Hippocampal formation (tissue), 2 donors: ENCODE measurements around the gene RPS27A.
"Not testable (repeated sequence)": the region's sequence is repeated elsewhere in the genome, so short reads cannot be mapped to it uniquely, and the experiment has no call there.

Source experiments
- DNase-seq, 2 donors: peaks; one replicate each; lab custom pipeline; 2025; lab: John Stamatoyannopoulos, UW

The RPS27A gene

GRCh38 chr2:55232084-55232862 lies at the start of gene RPS27A, which contains the start of gene CLHC1:
RPS27A (plus strand) TSS chr2:55232688; CDS start chr2:55232825, 137 bp downstream.
CLHC1 (minus strand) TSS chr2:55232293; CDS start chr2:55222411, 9,882 bp downstream.
- peak; percentile 83 to 98 for DNase-seq

GRCh38 chr2:55186837-55187236 lies 45.7 kb upstream of the RPS27A start:
- not testable (repeated sequence) for DNase-seq

GRCh38 chr2:55191888-55192287 lies 40.6 kb upstream of the RPS27A start:
- DNase-seq, result not testable (repeated sequence)

GRCh38 chr2:55196526-55196925 lies 36.0 kb upstream of the RPS27A start:
- DNase-seq, result no peak

- no peak for DNase-seq
Observed at GRCh38 chr2:55200416-55200815, 32.1 kb upstream of the RPS27A start.

GRCh38 chr2:55204536-55204935 lies 28.0 kb upstream of the RPS27A start:
- DNase-seq, result no peak

GRCh38 chr2:55204950-55205349 lies 27.5 kb upstream of the RPS27A start:
- DNase-seq, result no peak

GRCh38 chr2:55213822-55214221 lies 18.7 kb upstream of the RPS27A start:
- no peak for DNase-seq

GRCh38 chr2:55223958-55224760 lies 8.3 kb upstream of the RPS27A start:
- DNase-seq, result no peak

- DNase-seq, result peak in 1 of 2 donors; percentile 3
Observed at GRCh38 chr2:55224761-55225261, 7.7 kb upstream of the RPS27A start.

GRCh38 chr2:55225481-55226020 lies 6.9 kb upstream of the RPS27A start:
- no peak for DNase-seq

- DNase-seq, result not testable (repeated sequence)
Observed at GRCh38 chr2:55227437-55228225, 4.9 kb upstream of the RPS27A start.

- DNase-seq, result no peak
Observed at GRCh38 chr2:55228226-55228563, 4.3 kb upstream of the RPS27A start.

- no peak for DNase-seq
Observed at GRCh38 chr2:55229221-55229620, 3.3 kb upstream of the RPS27A start.

GRCh38 chr2:55230551-55230950 lies 1.9 kb upstream of the RPS27A start:
- DNase-seq, result no peak

- DNase-seq, result peak in 1 of 2 donors; percentile 11
Observed at GRCh38 chr2:55231546-55232083, 873 bp upstream of the RPS27A start.

GRCh38 chr2:55232863-55233657 lies 572 bp downstream of the RPS27A start:
- no peak for DNase-seq

- no peak for DNase-seq
Observed at GRCh38 chr2:55233658-55233940, 1.1 kb downstream of the RPS27A start.

- DNase-seq, result no peak
Observed at GRCh38 chr2:55235724-55236538, 3.4 kb downstream of the RPS27A start.

GRCh38 chr2:55236992-55237543 lies 4.6 kb downstream of the RPS27A start:
- DNase-seq, result no peak
